ENCODE measurements around the gene KIF1A.

The KIF1A gene

GRCh38 chr2:240798327-240798905, 21.6 kb downstream of the KIF1A start:
- H3K27ac ChIP-seq, result no peak overlapping the region
- no peak for DNase-seq (ENCODE audit: low spot score)
- CTCF ChIA-PET, result no interaction called here
- TF ChIP-seq CTCF (conservative IDR thresholded peaks at IDR 0.05; ENCODE audit: low read depth), result no peak
- POLR2A ChIA-PET (ENCODE audit: low non-redundant PET), result no interaction called here

- no peak overlapping the region for H3K27ac ChIP-seq
- POLR2A ChIA-PET (ENCODE audit: low non-redundant PET), result no interaction called here
- no peak for DNase-seq (ENCODE audit: low spot score)
- CTCF ChIA-PET, result no interaction called here
- no peak for TF ChIP-seq CTCF (conservative IDR thresholded peaks at IDR 0.05; ENCODE audit: low read depth)
These were observed 22.1 kb downstream of the KIF1A start for GRCh38 chr2:240797914-240798313.

- POLR2A ChIA-PET (ENCODE audit: low non-redundant PET), result no interaction called here
- CTCF ChIA-PET, result no interaction called here
- no peak for TF ChIP-seq CTCF (conservative IDR thresholded peaks at IDR 0.05; ENCODE audit: low read depth)
- DNase-seq (ENCODE audit: low spot score), result no peak
- H3K27ac ChIP-seq, result no peak overlapping the region
These were observed 22.5 kb downstream of the KIF1A start for GRCh38 chr2:240797500-240797895.

GRCh38 chr2:240796543-240797499, 23.2 kb downstream of the KIF1A start:
- DNase-seq (ENCODE audit: low spot score), result no peak
- TF ChIP-seq CTCF (conservative IDR thresholded peaks at IDR 0.05; ENCODE audit: low read depth), result no peak
- H3K27ac ChIP-seq, result no peak overlapping the region
- CTCF ChIA-PET, result no interaction called here
- POLR2A ChIA-PET (ENCODE audit: low non-redundant PET), result no interaction called here

- no peak for TF ChIP-seq CTCF (conservative IDR thresholded peaks at IDR 0.05; ENCODE audit: low read depth)
- no peak overlapping the region for H3K27ac ChIP-seq
- CTCF ChIA-PET, result no interaction called here
- DNase-seq (ENCODE audit: low spot score), result no peak
- POLR2A ChIA-PET (ENCODE audit: low non-redundant PET), result no interaction called here
These were observed 24.0 kb downstream of the KIF1A start for GRCh38 chr2:240795916-240796510.

- POLR2A ChIA-PET (ENCODE audit: low non-redundant PET), result no interaction called here
- CTCF ChIA-PET, result interaction anchor here (0.6 kb wide), 1 partner anchor 8 kb away, joined by 4 read pairs; no protein-coding TSS in a partner anchor
- no peak overlapping the region for H3K27ac ChIP-seq
- no peak for DNase-seq (ENCODE audit: low spot score)
- TF ChIP-seq CTCF (conservative IDR thresholded peaks at IDR 0.05; ENCODE audit: low read depth), result no peak
These were observed 24.6 kb downstream of the KIF1A start for GRCh38 chr2:240795454-240795853.
